Hematopoietic multipotent progenitor cell (in vitro differentiated cells): ENCODE measurements around the gene CKMT2. TPM values are rescaled to one million over a fixed set of nuclear protein-coding genes. Genes with fewer than 3 reads are reported as not detected.

Experiments used
- DNase-seq, 3 donors: peaks; one replicate each; pipeline ENCODE4 v3.0.0-alpha.2; 2011 to 2015; ENCODE audit warnings: low read depth in 2 of 3, low spot score in 2 of 3
- small RNA-seq: library from RNA; depleted of rRNA; stranded (forward); fragments of <200 nt; gene quantifications from one replicate; pipeline ENCODE3, GENCODE V24; 2012
- total RNA-seq: library from RNA; depleted of rRNA; stranded (reverse); fragments of >200 nt; gene quantifications from one replicate; pipeline ENCODE4 v1.2.3, GENCODE V29; 2012

Gene CKMT2
- total RNA-seq, 1 donor, result 0.27 TPM

- DNase-seq, result peak; percentile 84 to 98 (median 97)
Measured at GRCh38 chr5:81301271-81302015, 68.3 kb downstream of the CKMT2 start, which contains the start of gene ZCCHC9. TSS of gene ZCCHC9 (plus strand) at chr5:81301587. CDS start at chr5:81304758, 3,171 bp downstream.

GRCh38 chr5:81302596-81302995 is 69.5 kb downstream of the CKMT2 start:
- no peak for DNase-seq

GRCh38 chr5:81303563-81303962 is 70.4 kb downstream of the CKMT2 start:
- no peak for DNase-seq

GRCh38 chr5:81305785-81306184 is 72.7 kb downstream of the CKMT2 start:
- no peak for DNase-seq

- DNase-seq, result no peak
Measured at GRCh38 chr5:81308836-81309235, 75.7 kb downstream of the CKMT2 start.

- DNase-seq, result no peak
Measured at GRCh38 chr5:81310402-81311063, 77.4 kb downstream of the CKMT2 start.

- DNase-seq, result no peak
Measured at GRCh38 chr5:81313278-81313677, 80.2 kb downstream of the CKMT2 start.

- DNase-seq, result no peak
Measured at GRCh38 chr5:81313686-81314085, 80.6 kb downstream of the CKMT2 start.

GRCh38 chr5:81314581-81314980 is 81.5 kb downstream of the CKMT2 start:
- DNase-seq, result no peak

- no peak for DNase-seq
Measured at GRCh38 chr5:81315336-81315735, 82.2 kb downstream of the CKMT2 start.

GRCh38 chr5:81315830-81316229 is 82.7 kb downstream of the CKMT2 start:
- DNase-seq, result no peak

Small RNA genes lying within 50 kb of the gene (small RNA-seq; reads per million reads assigned to genes)
- not detected for gene AC026436.1

Other genes starting within 250 kb of the CKMT2 start
- gene ZCCHC9, start 68.3 kb downstream of the CKMT2 start, total RNA-seq, result 7.5 TPM
- gene ACOT12, start 160.8 kb downstream of the CKMT2 start, total RNA-seq, result under 0.01 TPM